H1 (cell line): ENCODE results near the gene DIS3L. TPM values are rescaled to one million over a fixed set of nuclear protein-coding genes. Genes with fewer than 3 reads are reported as not detected.

Experiments used
- CBX8 ChIP-seq: fragments of 300-800, 300-1000 bp; sonication (generic); IDR thresholded peaks from 2 replicates; pipeline ENCODE4 v1.7.1; 2016; ENCODE audit warnings: low read depth, low read length, borderline replicate concordance
- GABPA ChIP-seq: IDR thresholded peaks from 2 replicates; pipeline ENCODE4 v1.6.1; 2011; ENCODE audit warnings: mild to moderate bottlenecking, low read length, moderate library complexity, borderline replicate concordance; ENCODE audit not compliant: insufficient read depth
- RFX5 ChIP-seq: IDR thresholded peaks from 2 replicates; pipeline ENCODE4 v1.6.1; 2011; ENCODE audit warnings: low read depth, low read length, improper control_type of control experiment, borderline replicate concordance
- SP4 ChIP-seq: IDR thresholded peaks from 2 replicates; pipeline ENCODE4 v1.6.1; 2012; ENCODE audit warnings: low read length, inconsistent platforms
- SUZ12 ChIP-seq: fragments of 200-600 bp; sonication (generic); IDR thresholded peaks from 2 replicates; pipeline ENCODE4 v1.6.1; 2012; ENCODE audit warnings: mild to moderate bottlenecking, inconsistent platforms, low read length, moderate library complexity, mixed read lengths
- polyA plus RNA-seq, 7 experiments: library from polyadenylated mRNA; depleted of rRNA in 3 of 7; stranded (reverse) in 5 of 7; unstranded in 2 of 7; fragments of >200 nt in 5 of 7; fragments of 200-250 nt in 2 of 7; gene quantifications; 1 replicate in 5 of 7; 2 replicates in 1 of 7; 4 replicates in 1 of 7; pipeline versions ENCODE4 v1.2.1 to v1.2.3, GENCODE V29; 2011 to 2013; ENCODE audit warnings: missing spikeins in 2 of 7, mixed read lengths in 2 of 7
- total RNA-seq: library from RNA; stranded (reverse); fragmentation: NEBNext Ultra II Directional; extraction: Animal tissue kit (Norgen Biotek cat#: 25700); gene quantifications from 2 replicates; pipeline ENCODE4 v1.2.1, GENCODE V29; 2021

The DIS3L gene
- total and polyA plus RNA-seq, 2 of the 8 experiments (the other 6 are each of a cell fraction or from before 2014, with no cell fraction given), result 8.7 to 25.0 TPM

- TF ChIP-seq CBX8, result no peak
- no peak for TF ChIP-seq SUZ12
- no peak for TF ChIP-seq RFX5
- no peak for TF ChIP-seq GABPA
- no peak for TF ChIP-seq SP4
These were observed 7.7 kb upstream of the DIS3L start (continued) for GRCh38 chr15:66285533-66286280.
